Type B pancreatic cell (in vitro differentiated cells): ENCODE measurements around the gene ATP8A2. TPM values are rescaled to one million over a fixed set of nuclear protein-coding genes. Genes with fewer than 3 reads are reported as not detected.
"Not testable (repeated sequence)": the region's sequence is repeated elsewhere in the genome, so short reads cannot be mapped to it uniquely, and the experiment has no call there.

Source experiments
- DNase-seq: peaks from one replicate; pipeline ENCODE4 v3.0.0; 2021; ENCODE audit warnings: mixed read lengths; ENCODE audit not compliant: unreplicated experiment; ENCODE audit errors: extremely low spot score
- H3K27ac Mint-ChIP-seq: 2 replicates; pipeline ENCODE4 v1.8.0; 2021; ENCODE audit warnings: mild to moderate bottlenecking, mixed read lengths
- H3K27me3 Mint-ChIP-seq: 2 replicates; pipeline ENCODE4 v1.8.0; 2021; ENCODE audit warnings: mixed read lengths
- H3K36me3 Mint-ChIP-seq: 2 replicates; pipeline ENCODE4 v1.8.0; 2021; ENCODE audit warnings: mixed read lengths
- H3K4me1 Mint-ChIP-seq: one replicate; pipeline ENCODE4 v1.8.0; 2021; ENCODE audit warnings: mixed read lengths; ENCODE audit not compliant: unreplicated experiment
- H3K4me3 Mint-ChIP-seq: 2 replicates; pipeline ENCODE4 v1.8.0; 2021; ENCODE audit warnings: mild to moderate bottlenecking, mixed read lengths
- H3K9me3 Mint-ChIP-seq: 2 replicates; pipeline ENCODE4 v1.8.0; 2021; ENCODE audit warnings: mixed read lengths
- total RNA-seq: library from RNA; stranded (reverse); gene quantifications from 2 replicates; pipeline ENCODE4 v1.2.1, GENCODE V29; 2021; ENCODE audit warnings: low replicate concordance
- TF ChIP-seq, protein P1 (sequence below): fragments of 200-600 bp; sonication (generic); conservative IDR thresholded peaks from 2 replicates; pipeline ENCODE4 v1.5.0; 2021; ENCODE audit warnings: antibody characterized with exemption, mild to moderate bottlenecking

ATP8A2 gene
- total RNA-seq, 1 donor from 2014 or later, result 13.8 TPM

- Mint-ChIP-seq H3K9me3 (no peaks in the 10 kb centered on the region), H3K27me3 (peaks cover 6% of the 10 kb centered on the region), H3K4me1 (peaks cover 42% of the 10 kb centered on the region), H3K36me3 (peaks cover 5% of the 10 kb centered on the region), H3K27ac (peak overlapping the region; percentile 88), H3K4me3 (peak overlapping the region; percentile 13)
- TF ChIP-seq, protein P1, sequence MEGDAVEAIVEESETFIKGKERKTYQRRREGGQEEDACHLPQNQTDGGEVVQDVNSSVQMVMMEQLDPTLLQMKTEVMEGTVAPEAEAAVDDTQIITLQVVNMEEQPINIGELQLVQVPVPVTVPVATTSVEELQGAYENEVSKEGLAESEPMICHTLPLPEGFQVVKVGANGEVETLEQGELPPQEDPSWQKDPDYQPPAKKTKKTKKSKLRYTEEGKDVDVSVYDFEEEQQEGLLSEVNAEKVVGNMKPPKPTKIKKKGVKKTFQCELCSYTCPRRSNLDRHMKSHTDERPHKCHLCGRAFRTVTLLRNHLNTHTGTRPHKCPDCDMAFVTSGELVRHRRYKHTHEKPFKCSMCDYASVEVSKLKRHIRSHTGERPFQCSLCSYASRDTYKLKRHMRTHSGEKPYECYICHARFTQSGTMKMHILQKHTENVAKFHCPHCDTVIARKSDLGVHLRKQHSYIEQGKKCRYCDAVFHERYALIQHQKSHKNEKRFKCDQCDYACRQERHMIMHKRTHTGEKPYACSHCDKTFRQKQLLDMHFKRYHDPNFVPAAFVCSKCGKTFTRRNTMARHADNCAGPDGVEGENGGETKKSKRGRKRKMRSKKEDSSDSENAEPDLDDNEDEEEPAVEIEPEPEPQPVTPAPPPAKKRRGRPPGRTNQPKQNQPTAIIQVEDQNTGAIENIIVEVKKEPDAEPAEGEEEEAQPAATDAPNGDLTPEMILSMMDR, result no peak
- DNase-seq, result no peak
These were observed 398.8 kb downstream of the ATP8A2 start for GRCh38 chr13:25770601-25771000.

DNA sequence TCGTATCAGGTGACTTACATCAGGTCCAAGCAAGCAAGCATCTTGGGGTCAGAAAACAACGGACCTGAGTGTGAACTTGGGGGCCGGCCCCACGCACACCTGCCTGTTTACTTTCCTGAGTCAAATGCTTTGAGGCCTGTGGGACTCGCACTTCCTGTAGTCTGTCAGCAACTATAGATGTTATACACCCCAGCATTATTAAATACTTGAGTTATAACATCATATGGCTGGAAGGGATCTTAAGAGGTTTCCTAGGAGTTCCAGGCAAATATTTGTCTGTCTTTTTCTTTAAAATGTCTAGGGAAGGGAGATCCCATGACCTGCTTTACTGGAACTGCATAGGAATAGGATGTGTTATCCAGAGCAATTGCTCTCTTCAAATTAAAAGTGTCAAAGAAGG lies 399.4 kb downstream of the ATP8A2 start:
- Mint-ChIP-seq H3K4me1 (peaks cover 47% of the 10 kb centered on the region), H3K27me3 (peaks cover 6% of the 10 kb centered on the region)
- DNase-seq, result no peak

GRCh38 chr13:25771641-25772478 lies 400.1 kb downstream of the ATP8A2 start:
- no peak for DNase-seq
- Mint-ChIP-seq H3K27ac (peak overlapping the region; percentile 88), H3K27me3 (peaks cover 6% of the 10 kb centered on the region), H3K4me3 (peak overlapping the region; percentile 7), H3K4me1 (peaks cover 54% of the 10 kb centered on the region), H3K9me3 (no peaks in the 10 kb centered on the region), H3K36me3 (peaks cover 5% of the 10 kb centered on the region)
- TF ChIP-seq, protein P1, result no peak

More for the DNA sequence above, 399.4 kb downstream of the ATP8A2 start:
- Mint-ChIP-seq H3K27ac (peak overlapping the region; percentile 88), H3K4me3 (peak overlapping the region; percentile 7), H3K9me3 (no peaks in the 10 kb centered on the region), H3K36me3 (peaks cover 5% of the 10 kb centered on the region)
- TF ChIP-seq, protein P1, result no peak

- DNase-seq, H3K9me3 Mint-ChIP-seq, H3K27me3 Mint-ChIP-seq, H3K27ac Mint-ChIP-seq, H3K36me3 Mint-ChIP-seq, H3K4me3 Mint-ChIP-seq: not testable (repeated sequence)
- H3K4me1 Mint-ChIP-seq, result peaks cover 57% of the 10 kb centered on the region
These were observed 400.8 kb downstream of the ATP8A2 start for GRCh38 chr13:25772534-25772933.

- H3K4me3 Mint-ChIP-seq, H3K36me3 Mint-ChIP-seq, H3K27ac Mint-ChIP-seq, H3K9me3 Mint-ChIP-seq, DNase-seq, H3K27me3 Mint-ChIP-seq: not testable (repeated sequence)
- H3K4me1 Mint-ChIP-seq, result peaks cover 65% of the 10 kb centered on the region
These were observed 402.3 kb downstream of the ATP8A2 start for GRCh38 chr13:25774056-25774455.

DNA sequence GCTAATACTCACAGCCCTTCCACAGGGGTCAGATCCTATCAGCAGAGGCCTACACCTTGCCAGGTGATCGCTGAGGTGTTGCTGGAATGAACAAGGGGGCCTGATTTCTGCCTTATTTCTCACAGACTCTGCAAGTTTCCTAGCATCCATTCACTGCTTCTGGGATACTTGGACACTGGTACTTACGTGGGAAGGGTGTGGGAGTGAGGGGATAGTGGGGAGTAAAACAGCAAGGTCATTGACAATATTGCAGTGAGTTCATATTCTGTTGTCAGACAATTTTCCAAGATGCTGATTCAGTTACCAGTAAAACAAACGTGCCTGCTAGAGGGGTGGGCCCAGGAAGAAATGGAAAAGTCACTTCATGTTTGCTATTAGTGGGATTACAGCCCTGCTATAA lies 403.5 kb downstream of the ATP8A2 start:
- TF ChIP-seq, protein P1, result no peak
- no peak for DNase-seq
- H3K27ac Mint-ChIP-seq, result peak overlapping the region; percentile 52
- peaks cover 3% of the 10 kb centered on the region for H3K36me3 Mint-ChIP-seq
- H3K9me3 Mint-ChIP-seq, result no peaks in the 10 kb centered on the region
- no peak overlapping the region for H3K4me3 Mint-ChIP-seq
- peaks cover 3% of the 10 kb centered on the region for H3K27me3 Mint-ChIP-seq
- H3K4me1 Mint-ChIP-seq, result peaks cover 70% of the 10 kb centered on the region
